Mesothelial cell of epicardium (in vitro differentiated cells): ENCODE measurements around the gene ARHGAP8. TPM values are rescaled to one million over a fixed set of nuclear protein-coding genes. Genes with fewer than 3 reads are reported as not detected.

Source experiments
- DNase-seq, 2 experiments: peaks; one replicate each; pipeline ENCODE4 v3.0.0; 2021; ENCODE audit warnings: low spot score in 2 of 2; ENCODE audit not compliant: unreplicated experiment in 2 of 2
- H3K27ac Mint-ChIP-seq: 2 replicates; pipeline ENCODE4 v1.8.0; 2021; ENCODE audit warnings: mixed read lengths
- H3K27me3 Mint-ChIP-seq: 2 replicates; pipeline ENCODE4 v1.8.0; 2021; ENCODE audit warnings: low read depth, mixed read lengths
- H3K36me3 Mint-ChIP-seq: 2 replicates; pipeline ENCODE4 v1.8.0; 2021; ENCODE audit warnings: mixed read lengths
- H3K4me1 Mint-ChIP-seq: 2 replicates; pipeline ENCODE4 v1.8.0; 2021; ENCODE audit warnings: mixed read lengths
- H3K4me3 Mint-ChIP-seq: 2 replicates; pipeline ENCODE4 v1.8.0; 2021; ENCODE audit warnings: mild to moderate bottlenecking, moderate library complexity, mixed read lengths
- H3K9me3 Mint-ChIP-seq: 2 replicates; pipeline ENCODE4 v1.8.0; 2021; ENCODE audit warnings: mixed read lengths
- CTCF ChIP-seq: fragments of 200-600 bp; sonication (generic); IDR thresholded peaks from one replicate; pipeline ENCODE4 v1.5.0; 2021; ENCODE audit warnings: antibody characterized with exemption; ENCODE audit not compliant: unreplicated experiment
- total RNA-seq: library from RNA; stranded (reverse); gene quantifications from 3 replicates; pipeline ENCODE4 v1.2.1, GENCODE V29; 2021

ARHGAP8 gene
- total RNA-seq, 1 donor from 2014 or later: 166 TPM

GRCh38 chr22:44885806-44886360 lies 133.5 kb downstream of the ARHGAP8 start:
- Mint-ChIP-seq H3K4me3 (no peak overlapping the region), H3K36me3 (peaks cover 5% of the 10 kb centered on the region), H3K4me1 (no peaks in the 10 kb centered on the region), H3K27me3 (no peaks in the 10 kb centered on the region), H3K9me3 (no peaks in the 10 kb centered on the region), H3K27ac (no peak overlapping the region)
- TF ChIP-seq CTCF: no peak
- DNase-seq: no peak

GRCh38 chr22:44887941-44888366 lies 135.6 kb downstream of the ARHGAP8 start:
- no peaks in the 10 kb centered on the region for H3K27me3 Mint-ChIP-seq
- no peak overlapping the region for H3K4me3 Mint-ChIP-seq
- no peaks in the 10 kb centered on the region for H3K9me3 Mint-ChIP-seq
- no peak overlapping the region for H3K27ac Mint-ChIP-seq
- no peak for DNase-seq
- TF ChIP-seq CTCF: no peak
- H3K36me3 Mint-ChIP-seq: no peaks in the 10 kb centered on the region
- H3K4me1 Mint-ChIP-seq: no peaks in the 10 kb centered on the region

GRCh38 chr22:44888491-44889254 lies 136.3 kb downstream of the ARHGAP8 start:
- Mint-ChIP-seq H3K4me1 (no peaks in the 10 kb centered on the region), H3K36me3 (no peaks in the 10 kb centered on the region), H3K27ac (no peak overlapping the region), H3K27me3 (no peaks in the 10 kb centered on the region), H3K4me3 (no peak overlapping the region), H3K9me3 (no peaks in the 10 kb centered on the region)
- no peak for DNase-seq
- TF ChIP-seq CTCF: no peak

GRCh38 chr22:44889255-44889878 lies 137.0 kb downstream of the ARHGAP8 start:
- no peak for TF ChIP-seq CTCF
- H3K27ac Mint-ChIP-seq: no peak overlapping the region
- no peak for DNase-seq

GRCh38 chr22:44890416-44891292 lies 138.3 kb downstream of the ARHGAP8 start:
- TF ChIP-seq CTCF: no peak
- Mint-ChIP-seq H3K9me3 (no peaks in the 10 kb centered on the region), H3K4me3 (no peak overlapping the region), H3K27ac (no peak overlapping the region), H3K4me1 (no peaks in the 10 kb centered on the region), H3K27me3 (no peaks in the 10 kb centered on the region), H3K36me3 (no peaks in the 10 kb centered on the region)
- DNase-seq: no peak

More at GRCh38 chr22:44889255-44889878, 137.0 kb downstream of the ARHGAP8 start:
- H3K4me1 Mint-ChIP-seq: no peaks in the 10 kb centered on the region
- H3K36me3 Mint-ChIP-seq: no peaks in the 10 kb centered on the region
- no peak overlapping the region for H3K4me3 Mint-ChIP-seq
- H3K9me3 Mint-ChIP-seq: no peaks in the 10 kb centered on the region
- no peaks in the 10 kb centered on the region for H3K27me3 Mint-ChIP-seq
